Inflammatory macrophage treated with lipopolysaccharide for 4 hours (primary cell): ENCODE data around the gene CDK8.

Experiments used
- DNase-seq: peaks from one replicate; pipeline ENCODE4 v3.0.0-alpha.2; 2020

CDK8 gene

DNA sequence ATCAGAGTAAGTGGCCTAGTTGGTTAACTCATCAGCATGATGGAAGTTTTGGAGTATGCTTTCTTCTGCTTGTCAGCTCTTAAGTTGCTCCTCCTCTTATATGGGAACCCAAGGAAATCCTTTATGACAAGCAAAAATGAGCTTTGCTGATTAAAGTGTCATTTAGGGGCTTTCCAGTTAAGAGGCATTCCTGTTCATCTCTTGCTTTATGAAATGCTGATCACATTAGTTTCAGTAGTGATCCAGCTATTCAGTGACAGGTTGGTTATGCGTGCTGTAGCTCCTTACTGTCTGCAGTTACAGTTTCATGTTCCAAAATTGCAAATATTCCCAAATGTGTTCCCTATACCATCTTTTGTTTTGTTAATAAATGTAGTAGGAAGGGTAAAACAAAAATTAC lies 146.6 kb downstream of the CDK8 start:
- DNase-seq: no peak

- DNase-seq: no peak
Measured at GRCh38 chr13:26401069-26401468, 147.1 kb downstream of the CDK8 start.

GRCh38 chr13:26401578-26402021 lies 147.7 kb downstream of the CDK8 start:
- no peak for DNase-seq

GRCh38 chr13:26406791-26407190 lies 152.9 kb downstream of the CDK8 start:
- no peak for DNase-seq

DNA sequence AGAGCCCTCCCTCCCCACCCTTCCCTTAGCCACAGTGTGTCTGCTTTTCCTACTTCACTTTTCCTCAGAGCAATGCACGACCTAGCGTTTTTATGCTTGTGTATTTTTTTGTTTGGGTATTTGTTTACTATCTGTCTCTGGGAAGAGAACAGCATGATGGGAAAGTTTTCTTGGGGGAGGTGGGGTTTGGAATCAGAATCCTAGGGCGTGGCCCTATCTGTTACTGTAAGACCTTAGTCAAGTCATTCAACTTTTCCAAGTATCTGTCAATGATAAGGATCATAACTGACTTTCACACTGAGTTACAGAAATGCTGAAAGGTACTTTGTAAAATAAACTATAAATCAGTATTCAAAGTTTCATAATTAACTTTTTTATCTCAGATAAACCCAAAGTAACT lies 157.3 kb downstream of the CDK8 start:
- DNase-seq: no peak

- DNase-seq: no peak
Measured at GRCh38 chr13:26412263-26412662, 158.3 kb downstream of the CDK8 start.

DNA sequence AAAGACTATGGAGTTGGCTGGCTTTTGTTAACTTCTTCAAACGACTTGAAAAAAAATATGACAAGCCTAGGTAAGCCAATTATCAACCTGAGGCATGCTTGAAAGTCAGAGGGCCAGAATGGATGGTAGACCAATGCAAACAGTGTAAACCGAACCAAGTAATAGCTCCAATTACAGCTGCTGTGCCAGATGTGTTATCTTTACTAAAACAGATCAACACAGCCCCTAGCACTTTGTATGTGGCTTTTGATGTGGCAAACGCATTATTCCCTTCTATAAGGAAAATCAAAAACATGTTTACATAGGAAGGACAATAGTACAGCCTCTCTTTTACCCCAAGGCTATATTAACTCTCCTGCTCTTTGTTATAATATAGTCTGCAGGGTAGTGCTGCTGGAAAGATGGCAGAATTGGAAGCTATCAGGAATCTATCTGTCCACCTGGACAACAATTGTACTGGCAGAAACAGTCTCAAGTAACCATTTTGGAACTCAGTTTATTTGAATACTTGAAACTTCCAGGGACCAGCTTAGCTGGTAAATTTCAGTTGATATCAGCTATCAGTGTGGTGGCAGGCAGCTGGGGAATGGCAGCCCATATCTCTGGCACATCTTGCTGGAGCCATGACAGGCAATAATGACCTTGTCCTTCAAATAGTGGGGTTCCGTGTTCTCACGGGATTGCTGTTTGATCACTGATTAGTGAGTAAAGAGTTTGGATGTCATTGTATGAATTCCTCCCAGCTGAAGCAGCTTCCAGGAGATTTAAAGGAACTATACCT lies 159.2 kb downstream of the CDK8 start:
- DNase-seq: no peak

GRCh38 chr13:26420282-26420960 lies 166.5 kb downstream of the CDK8 start:
- DNase-seq: no peak

DNA sequence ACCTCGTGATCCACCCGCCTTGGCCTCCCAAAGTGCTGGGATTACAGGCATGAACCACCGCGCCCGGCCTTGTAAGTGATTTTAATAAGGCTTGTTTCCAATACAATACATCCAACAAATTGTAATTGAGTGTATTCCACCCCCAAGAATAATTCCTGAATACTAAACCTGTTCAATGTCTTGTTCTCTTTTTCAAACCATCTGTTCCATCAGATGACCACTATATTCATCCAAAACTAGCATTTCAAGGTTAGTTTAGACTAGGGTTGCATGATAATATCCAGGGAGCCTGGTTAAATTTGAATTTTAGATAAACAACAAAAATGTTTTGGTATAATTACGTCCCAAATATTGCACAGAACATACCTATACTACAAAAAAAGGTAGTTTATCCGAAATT lies 168.1 kb downstream of the CDK8 start:
- DNase-seq: no peak

GRCh38 chr13:26423629-26424028 lies 169.7 kb downstream of the CDK8 start:
- DNase-seq: no peak

- no peak for DNase-seq
Measured at GRCh38 chr13:26424181-26424580, 170.3 kb downstream of the CDK8 start.

DNA sequence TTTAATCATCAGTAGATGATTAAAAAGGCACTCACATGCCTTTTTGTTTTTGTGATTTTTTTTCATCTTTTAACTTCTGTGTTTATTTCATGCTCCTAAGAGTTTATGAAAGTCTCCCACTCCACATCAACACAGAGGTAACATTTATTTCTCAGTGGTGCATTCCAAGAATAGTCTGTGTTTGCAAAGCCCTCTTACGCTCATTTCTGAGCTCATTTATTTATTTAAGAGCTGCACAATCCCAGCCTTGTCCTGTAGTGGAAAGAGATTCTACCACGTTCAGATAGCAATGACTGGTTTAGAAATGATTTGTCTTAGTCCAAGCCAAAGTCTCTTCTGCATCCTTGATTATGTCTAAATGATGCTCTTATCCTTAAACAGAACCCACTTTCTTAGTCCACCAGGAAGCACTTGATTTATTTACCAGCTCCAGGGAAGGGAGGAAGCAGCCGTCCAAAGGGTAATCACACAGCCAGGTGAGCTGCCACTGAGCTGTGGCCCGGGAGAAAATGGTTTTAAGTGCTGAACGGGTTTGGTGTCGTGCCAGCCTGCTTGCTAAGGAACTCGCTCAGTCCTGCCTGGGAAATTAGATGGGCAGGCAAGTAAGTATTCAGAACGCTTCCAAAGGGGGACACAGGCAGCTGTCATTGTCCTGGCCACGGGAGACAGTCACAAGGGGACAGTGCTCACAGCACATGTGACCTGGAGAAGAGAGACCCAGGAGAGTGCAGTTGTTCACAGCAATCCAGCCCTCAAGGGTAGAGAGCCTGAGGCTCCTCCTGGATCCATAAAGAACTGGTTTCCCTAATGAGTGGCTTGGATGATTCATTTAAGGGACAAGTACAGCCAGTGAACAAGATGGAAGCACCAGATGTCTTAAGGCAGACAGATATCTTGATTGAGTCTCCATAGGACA lies 171.8 kb downstream of the CDK8 start:
- DNase-seq: no peak

- DNase-seq: no peak
Measured at GRCh38 chr13:26433776-26434175, 179.8 kb downstream of the CDK8 start.

GRCh38 chr13:26435171-26435570 lies 181.2 kb downstream of the CDK8 start:
- no peak for DNase-seq

GRCh38 chr13:26435646-26436045 lies 181.7 kb downstream of the CDK8 start:
- DNase-seq: no peak

DNA sequence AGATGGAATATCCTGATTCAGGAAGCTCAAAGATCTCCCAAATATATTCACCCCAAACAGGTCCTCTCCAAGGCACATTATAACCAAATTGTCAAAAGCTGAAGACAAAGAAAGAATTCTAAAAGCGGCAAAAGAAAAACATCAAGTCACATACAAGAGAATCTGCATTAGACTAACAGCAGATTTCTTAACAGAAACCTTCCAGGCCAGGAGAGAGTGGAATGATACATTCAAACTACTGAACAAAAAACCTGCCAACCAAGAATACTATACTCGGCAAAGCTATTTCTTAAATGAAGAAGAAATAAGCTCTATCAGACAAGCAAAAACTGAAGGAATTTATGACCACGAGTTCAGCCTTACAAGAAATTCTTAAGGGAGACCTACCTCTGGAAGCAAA lies 183.0 kb downstream of the CDK8 start:
- DNase-seq: no peak

- DNase-seq: no peak
Measured at GRCh38 chr13:26440111-26440510, 186.2 kb downstream of the CDK8 start.

GRCh38 chr13:26441476-26441875 lies 187.5 kb downstream of the CDK8 start:
- no peak for DNase-seq

GRCh38 chr13:26442541-26442940 lies 188.6 kb downstream of the CDK8 start:
- DNase-seq: no peak

DNA sequence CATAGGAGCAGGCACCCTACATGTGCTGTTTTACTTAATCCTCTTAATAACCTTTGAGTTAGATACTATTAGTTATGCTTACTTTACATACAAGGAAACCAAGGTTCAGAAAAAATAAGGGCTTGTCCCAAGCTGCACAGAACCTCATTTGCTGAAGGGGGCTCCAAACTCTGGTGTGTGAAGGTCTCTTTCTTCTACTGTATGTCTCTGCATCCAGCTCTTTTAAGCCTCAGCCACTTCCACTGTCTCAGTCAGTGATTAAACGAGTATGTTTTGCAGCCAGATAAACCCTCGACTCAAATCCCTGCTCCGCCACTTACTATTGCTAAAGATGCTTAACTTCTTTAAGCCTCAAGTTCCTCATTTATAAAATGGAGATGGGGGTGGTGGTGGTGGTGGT lies 191.2 kb downstream of the CDK8 start:
- no peak for DNase-seq

- DNase-seq: no peak
Measured at GRCh38 chr13:26446751-26447150, 192.8 kb downstream of the CDK8 start.

DNA sequence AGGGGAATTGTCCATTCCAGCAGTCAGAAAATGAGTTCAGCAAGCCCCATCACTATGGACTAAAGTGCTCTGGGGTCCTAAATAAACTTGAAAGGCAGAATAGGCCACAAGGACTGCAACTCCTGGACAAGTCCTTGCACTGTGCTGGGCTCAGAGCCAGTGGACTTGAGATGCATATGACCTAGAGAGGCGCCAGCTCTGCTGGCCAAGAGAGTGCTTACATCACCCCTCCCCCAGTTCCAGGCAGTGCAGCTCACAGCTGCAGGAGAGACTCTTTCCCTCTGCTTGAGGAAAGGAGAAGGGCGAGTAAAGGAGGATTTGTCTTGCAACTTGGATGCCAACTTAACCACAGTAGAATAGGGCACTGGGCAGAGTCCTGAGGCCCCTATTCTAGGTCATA lies 194.1 kb downstream of the CDK8 start:
- no peak for DNase-seq

- no peak for DNase-seq
Measured at GRCh38 chr13:26449063-26449848, 195.3 kb downstream of the CDK8 start.
